Spleen (tissue), 7 donors: Measurements from ENCODE around the gene MT1X.

Experiments
- POLR2AphosphoS5 ChIP-seq, 3 donors: sonication (generic); formaldehyde crosslinking; IDR thresholded peaks; one replicate each; pipeline ENCODE4 v1.5.1; 2017; ENCODE audit warnings: antibody characterized with exemption in 3 of 3
- TF ChIP-seq, protein P1 (sequence below), 11 experiments: fragments of 200-600 bp in 7 of 11; fragments of 450-650 bp in 4 of 11; sonication (generic) in 4 of 11; IDR thresholded peaks in 8 of 11; conservative IDR thresholded peaks in 3 of 11; 1 replicate in 7 of 11; 2 replicates in 4 of 11; pipeline versions ENCODE4 v1.4.0 to v1.8.0; 2016 to 2021; ENCODE audit warnings: antibody characterized with exemption in 11 of 11, inconsistent platforms in 4 of 11, mild to moderate bottlenecking in 1 of 11
- donor health status: DM: no; HTN: no; CAD: no; lungs with moderate emphysema.
- donor health status: DM: no; HTN: no; CAD: no.
- donor health status: DM: no; HTN: no; CAD: no.

DNA sequence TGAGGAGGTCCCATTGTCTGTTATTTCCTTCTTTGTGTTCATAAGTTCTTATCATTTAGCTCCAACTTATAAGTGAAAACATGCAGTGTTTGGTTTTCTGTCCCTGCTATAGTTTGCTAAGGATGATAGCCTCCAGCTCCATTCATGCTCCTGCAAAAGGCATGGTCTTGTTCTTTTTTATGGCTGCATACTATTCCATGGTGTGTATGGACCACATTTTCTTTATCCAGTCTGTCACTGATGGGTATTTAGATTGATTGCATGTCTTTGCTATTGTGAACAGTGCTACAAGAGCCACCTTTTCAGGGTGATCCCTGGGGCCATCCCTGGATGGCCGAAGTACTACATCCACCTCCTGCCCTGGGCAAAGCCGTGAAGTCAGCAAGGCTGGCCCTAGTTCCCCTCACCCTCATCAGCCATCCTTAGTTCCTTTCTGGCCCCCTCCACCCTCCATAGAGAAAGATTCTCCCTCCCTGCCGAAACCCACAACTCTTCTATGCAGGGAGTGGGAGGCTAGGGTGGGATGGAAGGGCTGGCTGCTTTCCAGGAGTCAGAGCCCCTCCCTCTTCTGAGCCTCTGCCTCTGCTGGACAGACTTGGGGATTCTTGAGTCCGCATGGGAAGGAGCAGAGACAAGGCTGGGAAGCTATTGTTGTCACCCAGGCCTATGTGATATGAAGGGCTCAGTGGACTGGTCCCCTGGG is 8.3 kb downstream of the MT1X start:
- TF ChIP-seq, protein P1, sequence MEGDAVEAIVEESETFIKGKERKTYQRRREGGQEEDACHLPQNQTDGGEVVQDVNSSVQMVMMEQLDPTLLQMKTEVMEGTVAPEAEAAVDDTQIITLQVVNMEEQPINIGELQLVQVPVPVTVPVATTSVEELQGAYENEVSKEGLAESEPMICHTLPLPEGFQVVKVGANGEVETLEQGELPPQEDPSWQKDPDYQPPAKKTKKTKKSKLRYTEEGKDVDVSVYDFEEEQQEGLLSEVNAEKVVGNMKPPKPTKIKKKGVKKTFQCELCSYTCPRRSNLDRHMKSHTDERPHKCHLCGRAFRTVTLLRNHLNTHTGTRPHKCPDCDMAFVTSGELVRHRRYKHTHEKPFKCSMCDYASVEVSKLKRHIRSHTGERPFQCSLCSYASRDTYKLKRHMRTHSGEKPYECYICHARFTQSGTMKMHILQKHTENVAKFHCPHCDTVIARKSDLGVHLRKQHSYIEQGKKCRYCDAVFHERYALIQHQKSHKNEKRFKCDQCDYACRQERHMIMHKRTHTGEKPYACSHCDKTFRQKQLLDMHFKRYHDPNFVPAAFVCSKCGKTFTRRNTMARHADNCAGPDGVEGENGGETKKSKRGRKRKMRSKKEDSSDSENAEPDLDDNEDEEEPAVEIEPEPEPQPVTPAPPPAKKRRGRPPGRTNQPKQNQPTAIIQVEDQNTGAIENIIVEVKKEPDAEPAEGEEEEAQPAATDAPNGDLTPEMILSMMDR (IDR thresholded peaks at IDR 0.05 in 8 of 11, conservative IDR thresholded peaks at IDR 0.05 in 3 of 11): no peak
- no peak for TF ChIP-seq POLR2AphosphoS5 (IDR thresholded peaks at IDR 0.05)
